HuH-7.5 (cell line): Measurements from ENCODE around the gene SLC4A2.
A peak's percentile ranks its signal among the peaks of the same experiment; 100 is the strongest.

Experiments
- DNase-seq: peaks from one replicate; pipeline ENCODE4 v3.0.0; 2011; ENCODE audit warnings: low spot score

The SLC4A2 gene

GRCh38 chr7:151115836-151116418 lies 56.5 kb downstream of the SLC4A2 start:
- DNase-seq, result no peak

DNA sequence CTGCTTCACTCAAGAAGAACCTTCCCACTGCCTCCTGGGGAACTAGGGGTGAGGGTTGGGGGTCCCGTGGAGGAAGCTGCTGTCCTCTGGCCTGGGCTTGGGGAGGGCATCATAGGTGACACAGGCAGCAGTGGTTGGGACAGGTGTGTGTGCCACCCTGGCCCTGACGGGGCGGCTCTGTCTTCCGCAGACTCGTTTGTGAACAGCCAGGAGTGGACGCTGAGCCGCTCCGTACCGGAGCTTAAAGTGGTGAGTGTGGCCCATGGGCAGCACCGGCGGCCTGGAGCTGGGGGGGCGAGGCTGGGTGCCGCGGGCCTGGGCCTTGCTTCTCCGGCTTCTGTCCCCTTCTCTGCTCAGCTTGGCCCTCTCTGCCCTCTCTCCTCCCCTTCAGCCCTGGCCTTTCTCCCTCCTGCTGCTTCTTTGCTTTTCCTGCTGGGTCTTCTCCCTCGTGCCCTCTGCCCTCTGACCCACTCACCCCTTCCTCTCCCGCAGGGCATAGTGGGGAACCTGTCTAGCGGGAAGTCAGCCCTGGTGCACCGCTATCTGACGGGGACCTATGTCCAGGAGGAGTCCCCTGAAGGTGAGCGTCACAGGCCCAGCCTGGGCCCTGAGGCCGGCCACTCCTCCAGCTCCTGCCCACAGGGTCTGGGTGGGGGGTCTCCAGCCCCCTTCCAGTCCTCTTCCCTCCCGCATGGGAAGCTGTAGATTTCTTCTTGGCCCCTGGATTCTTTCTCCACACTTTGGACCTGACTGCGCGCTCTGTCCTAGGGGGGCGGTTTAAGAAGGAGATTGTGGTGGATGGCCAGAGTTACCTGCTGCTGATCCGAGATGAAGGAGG lies 57.4 kb downstream of the SLC4A2 start:
- no peak for DNase-seq

GRCh38 chr7:151117565-151117964 lies 58.2 kb downstream of the SLC4A2 start:
- DNase-seq, result no peak

DNA sequence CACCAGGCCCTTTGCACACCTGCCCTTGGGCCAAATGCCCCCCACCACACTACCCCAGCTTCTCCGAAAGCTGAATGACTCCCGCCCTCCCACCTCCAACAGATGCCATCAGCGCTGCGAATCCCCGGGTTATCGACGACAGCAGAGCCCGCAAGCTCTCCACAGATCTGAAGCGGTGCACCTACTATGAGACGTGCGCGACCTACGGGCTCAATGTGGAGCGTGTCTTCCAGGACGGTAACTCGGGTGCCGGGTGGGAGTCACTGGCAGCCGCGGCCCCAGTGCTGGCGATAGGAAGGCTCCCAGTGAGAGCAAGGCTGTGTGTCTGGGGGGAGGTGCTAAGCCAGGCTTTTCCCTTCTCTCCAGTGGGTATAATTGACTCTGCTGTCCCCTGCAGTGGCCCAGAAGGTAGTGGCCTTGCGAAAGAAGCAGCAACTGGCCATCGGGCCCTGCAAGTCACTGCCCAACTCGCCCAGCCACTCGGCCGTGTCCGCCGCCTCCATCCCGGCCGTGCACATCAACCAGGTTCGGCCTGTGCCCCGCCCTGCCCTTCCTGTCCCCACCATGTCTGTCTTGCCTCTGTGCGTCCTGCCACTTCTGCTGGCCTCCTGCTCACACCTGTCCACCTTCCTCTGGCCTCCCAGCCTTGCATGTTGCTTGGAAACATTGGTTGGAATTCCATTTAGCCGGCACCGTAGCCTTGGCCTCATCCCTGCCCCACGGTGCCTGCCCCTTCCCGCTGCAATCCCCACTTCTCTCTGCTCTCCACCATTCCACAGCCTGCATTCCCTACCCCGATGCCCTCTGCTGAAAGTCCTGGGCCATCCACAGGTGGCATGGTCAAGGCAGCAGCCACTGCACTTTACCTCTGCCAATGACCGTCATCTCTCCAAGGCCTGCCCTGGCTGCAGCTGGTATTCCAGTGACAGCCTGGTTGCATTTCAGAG lies 59.0 kb downstream of the SLC4A2 start:
- no peak for DNase-seq

GRCh38 chr7:151119055-151119415 lies 59.6 kb downstream of the SLC4A2 start:
- DNase-seq, result no peak

DNA sequence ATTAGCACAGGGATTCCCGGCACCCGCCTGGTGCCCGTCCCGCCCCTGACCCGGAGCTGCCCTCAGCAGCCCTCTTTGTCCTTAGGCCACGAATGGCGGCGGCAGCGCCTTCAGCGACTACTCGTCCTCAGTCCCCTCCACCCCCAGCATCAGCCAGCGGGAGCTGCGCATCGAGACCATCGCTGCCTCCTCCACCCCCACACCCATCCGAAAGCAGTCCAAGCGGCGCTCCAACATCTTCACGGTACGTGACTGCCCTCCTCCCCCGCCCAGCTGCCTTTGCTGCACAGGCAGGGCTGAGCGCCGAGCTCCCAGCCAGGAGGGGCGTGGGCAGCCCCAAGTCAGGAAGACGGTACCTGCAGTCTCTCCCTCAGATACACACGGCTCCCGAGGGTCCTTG lies 60.5 kb downstream of the SLC4A2 start:
- DNase-seq, result no peak

- DNase-seq, result no peak
Measured at GRCh38 chr7:151120896-151121295, 61.5 kb downstream of the SLC4A2 start.

GRCh38 chr7:151121380-151122170 lies 62.2 kb downstream of the SLC4A2 start:
- DNase-seq, result no peak

DNA sequence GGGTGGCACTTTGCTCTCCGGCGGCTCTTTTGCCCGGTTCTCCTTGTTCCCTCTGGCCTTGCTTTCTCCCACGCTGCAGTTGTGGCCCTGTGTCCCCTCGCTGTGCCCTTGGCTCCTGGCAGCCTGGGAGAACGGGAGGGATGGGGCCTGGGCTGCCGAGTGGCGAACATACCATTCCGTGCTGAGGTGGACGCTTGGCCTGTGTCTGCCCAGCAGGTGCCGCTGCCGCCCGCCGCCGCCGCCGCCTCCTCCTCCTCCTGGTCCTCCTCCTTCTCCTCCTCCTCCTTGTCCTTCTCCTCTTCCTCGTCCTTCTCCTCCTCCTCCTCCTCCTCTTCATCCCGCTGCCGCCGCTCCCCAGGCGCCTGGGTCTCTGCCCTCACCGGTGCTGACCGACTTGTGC lies 62.9 kb downstream of the SLC4A2 start:
- DNase-seq, result no peak

DNA sequence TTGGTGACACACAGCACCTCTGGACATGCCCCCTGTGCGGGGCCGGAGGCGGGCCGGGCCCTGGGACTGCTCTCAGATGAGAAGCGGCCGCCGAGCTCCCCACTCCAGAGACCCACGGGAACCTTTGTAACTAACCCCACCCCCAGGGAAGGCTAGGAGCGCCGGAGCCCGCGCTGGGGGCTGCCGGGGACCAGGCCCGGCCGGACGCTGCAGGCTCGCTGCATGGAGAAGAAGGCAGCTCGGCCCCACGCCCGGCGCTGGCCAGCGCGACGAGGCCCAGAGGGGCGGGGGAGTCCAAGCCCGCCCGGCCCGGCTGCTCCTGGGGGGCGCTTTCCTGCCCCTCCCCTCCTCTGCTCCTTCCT lies 63.4 kb downstream of the SLC4A2 start:
- no peak for DNase-seq

DNA sequence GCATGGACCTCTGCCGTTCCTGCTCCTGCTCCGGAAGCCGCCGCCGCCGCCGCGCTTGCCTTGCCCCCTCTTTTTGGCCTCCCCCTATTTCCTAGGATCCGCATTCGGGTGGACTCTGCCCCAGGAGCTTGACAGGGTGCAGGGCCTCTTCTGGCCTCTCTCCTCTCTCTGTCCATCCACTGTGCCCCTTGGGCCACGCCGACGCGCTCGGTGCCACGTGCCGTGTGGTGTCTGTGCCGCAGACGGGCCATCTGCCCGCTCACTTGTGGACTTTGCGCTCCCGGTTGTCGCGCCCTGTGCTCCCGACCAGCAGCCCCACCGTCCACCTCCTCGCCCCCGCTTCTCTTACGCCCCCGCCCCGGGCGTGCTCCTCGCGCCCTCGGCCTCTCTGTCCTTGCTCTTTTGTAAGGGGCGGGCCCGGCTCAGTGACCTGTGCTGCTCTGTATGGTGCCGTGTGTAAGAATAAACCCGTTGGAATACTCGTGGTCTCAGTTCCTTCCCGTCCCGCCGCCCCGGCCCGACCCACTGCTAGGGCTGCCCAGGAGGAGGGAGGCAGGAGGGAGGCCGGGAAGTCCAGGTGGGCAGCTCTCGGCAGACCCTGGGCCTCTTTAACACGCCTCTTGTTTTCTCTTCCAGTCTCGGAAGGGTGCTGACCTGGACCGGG lies 63.9 kb downstream of the SLC4A2 start:
- no peak for DNase-seq

DNA sequence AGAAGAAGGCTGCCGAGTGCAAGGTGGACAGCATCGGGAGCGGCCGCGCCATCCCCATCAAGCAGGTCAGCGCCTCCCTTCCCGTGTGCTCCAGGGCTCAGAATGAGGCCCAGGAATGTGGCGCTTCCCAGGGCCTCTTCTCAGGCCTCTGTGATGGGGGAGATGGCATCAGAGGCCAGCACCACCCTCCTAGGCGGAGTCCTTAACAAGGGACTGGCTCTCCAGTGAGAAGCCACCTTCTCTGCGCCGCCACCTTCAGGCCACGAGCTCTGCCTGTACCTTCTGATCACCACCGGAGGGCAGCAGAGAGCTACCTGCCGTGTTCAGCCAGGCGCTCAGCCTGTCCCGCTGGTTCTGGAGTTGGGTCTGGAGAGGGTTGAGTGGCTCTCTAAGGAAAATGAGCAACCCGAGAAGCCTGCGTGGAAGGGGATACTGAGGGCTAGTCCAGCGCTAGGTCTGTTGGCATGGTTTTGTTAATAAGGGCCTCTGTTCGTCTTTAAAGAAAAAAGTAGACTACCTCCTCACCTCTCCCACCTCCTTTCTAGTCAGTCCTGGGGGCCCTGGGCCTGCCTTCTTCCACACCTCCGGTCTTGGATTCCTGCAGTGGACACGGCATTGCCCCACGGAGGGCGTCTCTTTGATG lies 64.6 kb downstream of the SLC4A2 start:
- DNase-seq, result peak; percentile 99

- DNase-seq, result no peak
Measured at GRCh38 chr7:151124481-151124880, 65.1 kb downstream of the SLC4A2 start.

GRCh38 chr7:151124899-151125399 lies 65.6 kb downstream of the SLC4A2 start:
- no peak for DNase-seq

DNA sequence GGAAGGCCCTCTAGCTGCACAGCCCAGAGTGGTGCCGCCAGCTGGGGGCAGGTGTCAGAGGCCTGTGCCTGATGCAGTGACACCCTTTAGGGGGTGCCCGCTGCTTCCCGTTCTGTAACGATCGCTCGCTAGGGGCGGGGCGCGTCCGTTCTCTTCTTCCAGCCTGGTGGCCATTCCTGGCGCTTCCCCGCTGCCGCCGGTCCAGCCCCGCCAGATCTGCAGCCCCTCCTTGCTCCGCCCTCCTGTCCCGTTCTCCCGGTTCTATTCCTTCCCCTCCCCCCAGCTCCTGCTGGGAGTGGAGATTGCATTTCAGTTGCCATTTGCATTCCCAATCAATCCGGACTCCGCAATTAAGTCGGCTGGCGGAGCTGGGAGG lies 66.1 kb downstream of the SLC4A2 start:
- no peak for DNase-seq

- no peak for DNase-seq
Measured at GRCh38 chr7:151125846-151126481, 66.6 kb downstream of the SLC4A2 start.
